ENCODE measurements around the gene CYTH1.

Gene CYTH1

DNA sequence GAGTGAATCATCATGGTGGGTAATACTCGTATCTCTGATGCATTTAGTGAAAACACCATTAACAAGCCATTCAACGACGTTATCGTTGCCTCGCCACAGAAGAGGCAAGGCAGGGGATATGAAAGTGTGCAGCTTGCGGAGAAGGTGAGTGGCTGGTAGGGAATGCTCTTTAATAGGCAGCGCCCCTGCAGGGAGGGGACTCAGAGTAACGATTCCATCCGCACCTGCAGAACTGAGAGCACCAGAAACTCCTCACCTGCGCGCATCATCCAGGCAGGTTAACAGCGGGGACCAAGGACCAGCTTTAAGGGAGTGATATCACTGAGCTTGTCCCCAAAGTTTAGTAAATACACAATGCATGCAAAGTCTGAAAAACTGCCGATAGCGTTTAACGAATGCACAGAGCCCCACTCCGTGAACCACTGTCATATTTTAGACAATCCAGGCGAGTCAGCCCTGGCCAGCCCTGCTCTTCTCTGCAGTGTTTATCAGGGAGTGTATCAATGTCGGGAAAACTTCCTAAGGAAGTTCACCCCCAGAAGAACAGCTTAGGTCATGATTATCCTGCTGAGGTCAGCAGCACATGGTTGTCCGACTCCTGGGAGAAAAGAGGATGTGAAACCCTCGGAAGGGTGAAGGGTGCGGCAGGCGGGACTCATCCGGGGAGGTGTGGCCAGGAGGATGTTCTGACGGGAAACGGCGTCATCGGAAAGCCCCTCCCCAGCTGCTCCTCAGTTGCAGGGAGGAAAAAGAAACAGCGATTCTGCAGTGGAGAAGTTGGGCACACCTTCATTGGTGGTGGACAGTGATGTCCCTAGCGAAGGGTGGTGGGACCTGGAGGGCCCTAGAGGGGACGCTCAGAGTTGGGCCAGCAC, 136.4 kb downstream of the CYTH1 start:
- TF ChIP-seq ARNT (IDR thresholded peaks at IDR 0.05): no peak
- no peak for TF ChIP-seq NFRKB (IDR thresholded peaks at IDR 0.05)
- TF ChIP-seq TARDBP (IDR thresholded peaks at IDR 0.05): no peak
- TF ChIP-seq ELF4 (IDR thresholded peaks at IDR 0.05): no peak
- no peak for TF ChIP-seq HDGF (IDR thresholded peaks at IDR 0.05; ENCODE audit: borderline replicate concordance)
- TF ChIP-seq SP1 (IDR thresholded peaks at IDR 0.05): no peak
- TF ChIP-seq, protein P1, sequence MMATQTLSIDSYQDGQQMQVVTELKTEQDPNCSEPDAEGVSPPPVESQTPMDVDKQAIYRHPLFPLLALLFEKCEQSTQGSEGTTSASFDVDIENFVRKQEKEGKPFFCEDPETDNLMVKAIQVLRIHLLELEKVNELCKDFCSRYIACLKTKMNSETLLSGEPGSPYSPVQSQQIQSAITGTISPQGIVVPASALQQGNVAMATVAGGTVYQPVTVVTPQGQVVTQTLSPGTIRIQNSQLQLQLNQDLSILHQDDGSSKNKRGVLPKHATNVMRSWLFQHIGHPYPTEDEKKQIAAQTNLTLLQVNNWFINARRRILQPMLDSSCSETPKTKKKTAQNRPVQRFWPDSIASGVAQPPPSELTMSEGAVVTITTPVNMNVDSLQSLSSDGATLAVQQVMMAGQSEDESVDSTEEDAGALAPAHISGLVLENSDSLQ (IDR thresholded peaks at IDR 0.05): no peak
- TF ChIP-seq FOXA1 (IDR thresholded peaks at IDR 0.05): no peak
- no peak for TF ChIP-seq ZNF384 (IDR thresholded peaks at IDR 0.05)
- CTCF ChIA-PET: interaction anchor here (0.6 kb wide), 1 partner anchor 1624 kb away, joined by 5 read pairs; no protein-coding TSS in a partner anchor
- no peak for DNase-seq (ENCODE audit: extremely low spot score)
- POLR2A ChIA-PET: no interaction called here

GRCh38 chr17:78644931-78645351, 137.1 kb downstream of the CYTH1 start:
- ChIA-PET POLR2A (no interaction called here), CTCF (interaction anchor here (0.6 kb wide), 1 partner anchor 1625 kb away, joined by 5 read pairs; no protein-coding TSS in a partner anchor)
- no peak for DNase-seq (ENCODE audit: extremely low spot score)
- TF ChIP-seq CTBP1 (IDR thresholded peaks at IDR 0.05; ENCODE audit: borderline replicate concordance) (no peak), HDGF (IDR thresholded peaks at IDR 0.05; ENCODE audit: borderline replicate concordance) (no peak), FOXM1 (IDR thresholded peaks at IDR 0.05; ENCODE audit: borderline replicate concordance) (no peak), ARNT (IDR thresholded peaks at IDR 0.05) (no peak), L3MBTL2 (conservative IDR thresholded peaks at IDR 0.05) (no peak), SUZ12 (IDR thresholded peaks at IDR 0.05) (no peak), ELF4 (IDR thresholded peaks at IDR 0.05) (no peak), FOXA1 (IDR thresholded peaks at IDR 0.05) (no peak), ZNF384 (IDR thresholded peaks at IDR 0.05) (no peak), NFRKB (IDR thresholded peaks at IDR 0.05) (no peak), BHLHE40 (IDR thresholded peaks at IDR 0.05; ENCODE audit: borderline replicate concordance) (no peak)

DNA sequence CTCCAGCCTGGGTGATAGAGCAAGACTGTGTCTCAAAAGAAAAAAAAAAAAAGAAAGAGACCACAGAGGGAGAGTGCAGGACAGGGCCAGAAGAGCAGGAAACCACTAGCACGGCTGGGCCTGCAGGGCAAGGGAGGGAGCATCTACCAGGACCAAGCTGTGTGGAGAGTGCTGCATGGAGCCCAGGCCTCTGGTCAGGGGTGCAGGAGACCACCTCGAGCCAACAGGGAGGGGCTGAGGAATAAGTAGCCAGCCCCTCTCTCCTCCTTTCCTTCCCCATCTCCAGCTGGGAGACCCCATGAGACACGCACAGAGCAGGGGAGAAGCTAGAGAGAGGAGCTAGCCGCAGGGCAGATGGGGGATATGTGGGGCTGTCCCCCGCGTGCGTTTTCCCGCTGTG, 137.8 kb downstream of the CYTH1 start:
- CTCF ChIA-PET: no interaction called here
- no peak for DNase-seq (ENCODE audit: extremely low spot score)
- no peak for TF ChIP-seq ELF4 (IDR thresholded peaks at IDR 0.05)
- POLR2A ChIA-PET: no interaction called here

- no peak for DNase-seq (ENCODE audit: extremely low spot score)
- POLR2A ChIA-PET: no interaction called here
- no peak for TF ChIP-seq CTBP1 (IDR thresholded peaks at IDR 0.05; ENCODE audit: borderline replicate concordance)
- TF ChIP-seq NFRKB (IDR thresholded peaks at IDR 0.05): no peak
- no peak for TF ChIP-seq FOXA1 (IDR thresholded peaks at IDR 0.05)
- TF ChIP-seq LEF1 (IDR thresholded peaks at IDR 0.05; ENCODE audit: borderline replicate concordance): no peak
- TF ChIP-seq BHLHE40 (IDR thresholded peaks at IDR 0.05; ENCODE audit: borderline replicate concordance): no peak
- no peak for TF ChIP-seq FOXK2 (IDR thresholded peaks at IDR 0.05)
- TF ChIP-seq FOXM1 (IDR thresholded peaks at IDR 0.05; ENCODE audit: borderline replicate concordance): no peak
- TF ChIP-seq TARDBP (IDR thresholded peaks at IDR 0.05): no peak
- TF ChIP-seq SUZ12 (IDR thresholded peaks at IDR 0.05): no peak
- TF ChIP-seq ZNF384 (IDR thresholded peaks at IDR 0.05): no peak
- CTCF ChIA-PET: no interaction called here
Observed at GRCh38 chr17:78643326-78643725, 138.7 kb downstream of the CYTH1 start.

GRCh38 chr17:78642707-78643106, 139.4 kb downstream of the CYTH1 start:
- DNase-seq (ENCODE audit: extremely low spot score): no peak
- POLR2A ChIA-PET: no interaction called here
- CTCF ChIA-PET: no interaction called here
- TF ChIP-seq BHLHE40 (IDR thresholded peaks at IDR 0.05; ENCODE audit: borderline replicate concordance) (no peak), LEF1 (IDR thresholded peaks at IDR 0.05; ENCODE audit: borderline replicate concordance) (no peak), FOXA1 (IDR thresholded peaks at IDR 0.05) (no peak), ZNF384 (IDR thresholded peaks at IDR 0.05) (no peak), ARNT (IDR thresholded peaks at IDR 0.05) (no peak), L3MBTL2 (conservative IDR thresholded peaks at IDR 0.05) (no peak), SUZ12 (IDR thresholded peaks at IDR 0.05) (no peak), ELF4 (IDR thresholded peaks at IDR 0.05) (no peak), FOXK2 (IDR thresholded peaks at IDR 0.05) (no peak), TARDBP (IDR thresholded peaks at IDR 0.05) (no peak), SP1 (IDR thresholded peaks at IDR 0.05) (no peak), FOXM1 (IDR thresholded peaks at IDR 0.05; ENCODE audit: borderline replicate concordance) (no peak), CTBP1 (IDR thresholded peaks at IDR 0.05; ENCODE audit: borderline replicate concordance) (no peak), HDGF (IDR thresholded peaks at IDR 0.05; ENCODE audit: borderline replicate concordance) (no peak), NFRKB (IDR thresholded peaks at IDR 0.05) (no peak)
- TF ChIP-seq, protein P1 (IDR thresholded peaks at IDR 0.05): no peak

DNA sequence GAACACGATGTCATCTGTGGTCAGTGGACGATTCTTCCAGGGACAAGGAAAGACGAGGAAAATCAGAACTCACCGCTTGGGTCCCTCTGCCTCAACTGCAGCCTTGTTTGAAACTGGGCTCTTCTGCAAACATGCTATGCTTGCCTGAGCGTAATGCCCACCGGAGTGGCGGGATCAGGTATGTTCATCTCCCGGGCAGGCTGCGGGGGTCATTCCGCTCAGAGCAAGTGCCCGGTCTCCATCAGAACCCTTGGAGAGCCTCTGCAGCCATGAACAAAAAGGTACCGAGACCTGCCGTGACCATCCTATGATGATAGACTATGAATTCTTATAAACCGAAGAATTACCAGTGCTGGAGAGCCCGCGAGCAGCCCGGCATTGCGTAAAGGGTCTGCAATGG, 140.4 kb downstream of the CYTH1 start:
- ChIA-PET POLR2A (no interaction called here), CTCF (no interaction called here)
- no peak for DNase-seq (ENCODE audit: extremely low spot score)
- TF ChIP-seq L3MBTL2 (conservative IDR thresholded peaks at IDR 0.05) (no peak), FOXK2 (IDR thresholded peaks at IDR 0.05) (no peak), CTBP1 (IDR thresholded peaks at IDR 0.05; ENCODE audit: borderline replicate concordance) (no peak), SUZ12 (IDR thresholded peaks at IDR 0.05) (no peak), ELF4 (IDR thresholded peaks at IDR 0.05) (no peak), SP1 (IDR thresholded peaks at IDR 0.05) (no peak)

GRCh38 chr17:78641243-78641642, 140.8 kb downstream of the CYTH1 start:
- DNase-seq (ENCODE audit: extremely low spot score): no peak
- ChIA-PET POLR2A (no interaction called here), CTCF (no interaction called here)
- TF ChIP-seq CTBP1 (IDR thresholded peaks at IDR 0.05; ENCODE audit: borderline replicate concordance) (no peak), SUZ12 (IDR thresholded peaks at IDR 0.05) (no peak), ARNT (IDR thresholded peaks at IDR 0.05) (no peak), SP1 (IDR thresholded peaks at IDR 0.05) (no peak), FOXK2 (IDR thresholded peaks at IDR 0.05) (no peak), TARDBP (IDR thresholded peaks at IDR 0.05) (no peak), LEF1 (IDR thresholded peaks at IDR 0.05; ENCODE audit: borderline replicate concordance) (no peak), FOXM1 (IDR thresholded peaks at IDR 0.05; ENCODE audit: borderline replicate concordance) (no peak), ZNF384 (IDR thresholded peaks at IDR 0.05) (no peak), HDGF (IDR thresholded peaks at IDR 0.05; ENCODE audit: borderline replicate concordance) (no peak), ELF4 (IDR thresholded peaks at IDR 0.05) (no peak), NFRKB (IDR thresholded peaks at IDR 0.05) (no peak), FOXA1 (IDR thresholded peaks at IDR 0.05) (no peak), BHLHE40 (IDR thresholded peaks at IDR 0.05; ENCODE audit: borderline replicate concordance) (no peak), L3MBTL2 (conservative IDR thresholded peaks at IDR 0.05) (no peak)
- TF ChIP-seq, protein P1 (IDR thresholded peaks at IDR 0.05): no peak

Measured in HEK293T (cell line).